GM18508 (cell line): ENCODE data around the gene DENND1B.
"Not testable (repeated sequence)": the region's sequence is repeated elsewhere in the genome, so short reads cannot be mapped to it uniquely, and the experiment has no call there.

ENCODE experiments used
- ATAC-seq: cut with Tn5 transposase; IDR thresholded peaks from one replicate; pipeline ENCODE4 v1.9.1; 2021; ENCODE audit warnings: moderate number of reproducible peaks; ENCODE audit not compliant: insufficient read depth, unreplicated experiment

The DENND1B gene

GRCh38 chr1:197577580-197577979, 197.7 kb downstream of the DENND1B start:
- no peak for ATAC-seq

DNA sequence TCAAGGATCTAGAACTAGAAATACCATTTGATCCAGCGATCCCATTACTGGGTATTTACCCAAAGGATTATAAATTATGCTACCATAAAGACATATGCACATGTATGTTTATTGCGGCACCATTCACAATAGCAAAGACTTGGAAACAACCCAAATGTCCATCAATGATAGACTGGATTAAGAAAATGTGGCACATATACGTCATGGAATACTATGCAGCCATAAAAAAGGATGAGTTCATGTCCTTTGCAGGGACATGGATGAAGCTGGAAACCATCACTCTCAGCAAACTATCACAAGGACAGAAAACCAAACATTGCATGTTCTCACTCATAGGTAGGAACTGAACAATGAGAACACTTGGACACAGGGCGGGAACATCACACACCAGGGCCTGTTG, 199.7 kb downstream of the DENND1B start:
- ATAC-seq, result not testable (repeated sequence)

- no peak for ATAC-seq
Measured at GRCh38 chr1:197572169-197572568, 203.1 kb downstream of the DENND1B start.

- ATAC-seq, result no peak
Measured at GRCh38 chr1:197567442-197567841, 207.8 kb downstream of the DENND1B start.

- no peak for ATAC-seq
Measured at GRCh38 chr1:197561041-197561440, 214.2 kb downstream of the DENND1B start.

DNA sequence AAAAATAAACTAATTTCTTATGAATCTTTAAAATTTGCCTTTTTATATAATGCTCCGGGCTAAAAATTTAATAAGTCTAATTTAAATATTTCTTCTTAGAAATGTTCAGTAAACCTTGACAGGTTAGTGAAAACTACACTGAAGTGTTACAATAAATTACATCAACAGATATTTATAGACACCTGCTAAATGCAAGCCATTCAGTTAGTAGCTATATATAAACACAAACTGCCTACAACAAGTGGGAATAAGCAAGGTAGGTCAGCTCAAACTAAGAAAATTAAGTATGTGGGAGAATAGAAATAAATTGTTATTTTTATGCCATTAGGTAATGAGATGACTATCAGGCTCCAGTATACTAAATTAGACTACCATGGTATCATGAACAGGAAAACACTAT, 215.6 kb downstream of the DENND1B start:
- no peak for ATAC-seq

- ATAC-seq, result no peak
Measured at GRCh38 chr1:197559244-197559643, 216.0 kb downstream of the DENND1B start.

- ATAC-seq, result no peak
Measured at GRCh38 chr1:197557302-197557701, 218.0 kb downstream of the DENND1B start.

- ATAC-seq, result no peak
Measured at GRCh38 chr1:197553281-197553680, 222.0 kb downstream of the DENND1B start.

DNA sequence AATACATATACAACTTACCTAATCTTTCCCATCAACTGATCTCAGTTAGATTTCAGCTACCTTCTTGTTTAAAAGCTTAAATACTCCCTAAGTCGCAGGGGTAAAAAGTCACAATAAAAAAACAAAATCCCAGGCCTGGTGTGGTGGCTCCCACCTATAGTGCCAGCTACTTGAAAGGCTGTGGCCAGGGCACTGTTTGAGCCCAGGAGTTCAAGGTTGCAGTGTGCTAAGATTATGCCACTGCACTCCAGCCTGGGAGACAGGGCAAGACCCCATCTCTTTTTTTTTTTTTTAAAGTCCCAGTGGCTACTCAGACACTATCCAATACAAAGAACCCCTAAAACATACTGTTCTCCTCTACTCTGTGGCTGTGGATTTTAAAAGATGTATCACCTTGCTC, 228.3 kb downstream of the DENND1B start:
- no peak for ATAC-seq

- ATAC-seq, result no peak
Measured at GRCh38 chr1:197544553-197544952, 230.7 kb downstream of the DENND1B start.

- no peak for ATAC-seq
Measured at GRCh38 chr1:197544130-197544529, 231.2 kb downstream of the DENND1B start.

DNA sequence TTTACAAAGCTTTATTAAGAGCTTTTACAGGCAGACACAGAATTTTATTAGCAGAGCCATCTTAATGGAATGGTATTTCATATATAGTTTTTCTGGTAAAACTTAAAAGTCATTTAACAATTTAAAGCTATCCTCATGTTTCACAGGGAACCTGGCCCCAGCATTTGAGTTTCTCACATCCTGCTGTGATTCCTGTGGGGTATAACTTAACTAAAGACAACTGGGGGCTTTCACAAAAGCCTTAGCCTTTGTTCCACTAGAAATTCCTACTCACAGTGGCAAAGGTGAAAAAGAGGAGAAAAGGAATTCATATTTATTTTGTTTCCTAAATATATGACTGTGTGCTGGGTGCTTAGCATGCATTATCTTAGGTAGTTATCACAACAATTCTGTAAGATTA, 233.9 kb downstream of the DENND1B start:
- ATAC-seq, result no peak

- no peak for ATAC-seq
Measured at GRCh38 chr1:197526736-197527371, 248.4 kb downstream of the DENND1B start.

DNA sequence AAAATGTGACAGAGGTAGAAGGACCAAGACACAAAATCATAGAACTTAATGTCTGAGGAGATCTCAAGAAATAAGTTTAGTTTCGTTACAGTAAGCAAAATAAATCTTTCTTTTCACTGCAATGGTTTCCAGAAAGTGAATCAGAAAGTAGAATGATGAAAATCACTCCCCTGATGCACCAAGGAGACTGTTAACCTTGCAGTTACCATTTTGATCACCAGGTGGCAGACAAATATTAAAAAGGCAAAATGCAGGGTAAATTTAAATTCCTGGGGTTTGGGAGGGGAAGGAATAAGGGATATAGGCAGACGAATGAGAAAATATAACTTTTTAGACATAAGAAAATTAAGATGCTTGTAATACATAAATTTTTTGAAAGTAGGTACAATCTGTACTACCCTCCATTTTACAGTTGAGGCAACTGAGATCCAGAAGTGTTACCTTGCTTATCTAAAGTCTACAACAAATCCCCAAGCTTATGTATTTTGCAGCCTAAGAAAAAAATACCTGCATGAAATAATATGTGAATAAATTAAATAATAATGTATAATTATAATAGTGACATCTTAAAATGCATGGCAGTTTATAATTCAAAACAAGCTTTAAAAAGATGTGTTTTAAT, 254.1 kb downstream of the DENND1B start:
- ATAC-seq, result no peak

DNA sequence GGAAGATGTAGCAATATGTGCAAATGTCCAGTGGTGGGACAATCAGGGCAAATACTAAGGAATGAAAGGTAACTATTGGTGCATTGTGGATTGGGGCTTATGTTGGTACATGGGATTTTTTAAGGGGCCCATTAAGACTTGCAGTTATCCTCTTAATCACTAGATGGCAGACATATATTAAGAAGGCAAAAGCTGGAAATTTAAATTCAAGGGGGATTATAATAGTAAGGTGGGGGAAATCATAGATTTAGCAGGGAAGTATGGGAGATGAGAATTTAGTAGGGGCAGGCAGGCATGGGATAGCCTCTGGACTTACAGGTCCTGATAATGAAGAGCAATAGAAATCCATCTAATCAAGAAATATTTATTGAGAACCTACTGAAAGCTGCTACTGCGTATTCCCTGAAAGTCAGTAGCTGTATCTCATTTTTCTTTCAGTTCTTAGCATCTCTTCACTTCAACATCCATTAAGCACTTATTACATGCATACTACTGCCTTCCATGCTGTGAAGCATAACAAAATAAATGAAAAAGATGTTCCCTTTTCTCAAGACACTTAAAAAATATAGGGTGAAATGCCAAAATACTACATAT, 255.4 kb downstream of the DENND1B start:
- no peak for ATAC-seq

DNA sequence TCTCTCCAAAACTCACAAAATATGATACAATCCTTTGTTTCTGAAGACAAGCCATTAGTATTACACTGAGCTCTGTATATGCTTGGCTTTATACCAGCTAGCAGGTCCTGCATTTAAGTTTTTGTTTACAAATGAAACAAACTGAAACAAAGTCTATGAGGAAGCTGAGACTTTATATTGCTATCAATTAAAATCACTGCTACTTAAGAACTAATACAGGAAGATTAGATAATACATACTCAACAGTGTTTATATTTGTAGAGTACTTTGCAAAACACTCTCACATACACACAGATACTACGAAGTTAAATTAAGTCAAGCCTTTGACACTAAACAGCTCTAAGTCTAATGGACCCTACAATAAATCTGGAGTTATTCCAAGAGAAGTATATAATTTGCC, 259.9 kb downstream of the DENND1B start:
- no peak for ATAC-seq

GRCh38 chr1:197510691-197511378, 264.4 kb downstream of the DENND1B start:
- ATAC-seq, result no peak

GRCh38 chr1:197496722-197497121, 278.6 kb downstream of the DENND1B start:
- no peak for ATAC-seq

DNA sequence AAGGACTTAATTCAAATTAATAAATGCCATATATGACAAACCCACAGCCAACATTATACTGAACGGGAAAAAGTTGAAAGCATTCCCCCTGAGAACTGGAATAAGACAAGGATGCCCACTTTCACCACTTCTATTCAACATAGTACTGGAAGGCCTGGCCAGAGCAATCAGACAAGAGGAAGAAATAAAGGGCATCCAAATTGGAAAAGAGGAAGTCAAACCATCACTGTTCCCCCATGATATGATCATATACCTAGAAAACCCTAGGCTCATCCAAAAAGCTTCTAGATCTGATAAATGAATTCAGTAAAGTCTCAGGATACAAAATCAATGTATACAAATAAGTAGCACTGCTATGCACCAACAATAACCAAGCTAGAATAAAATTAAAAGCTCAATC, 283.8 kb downstream of the DENND1B start:
- ATAC-seq, result not testable (repeated sequence)

DNA sequence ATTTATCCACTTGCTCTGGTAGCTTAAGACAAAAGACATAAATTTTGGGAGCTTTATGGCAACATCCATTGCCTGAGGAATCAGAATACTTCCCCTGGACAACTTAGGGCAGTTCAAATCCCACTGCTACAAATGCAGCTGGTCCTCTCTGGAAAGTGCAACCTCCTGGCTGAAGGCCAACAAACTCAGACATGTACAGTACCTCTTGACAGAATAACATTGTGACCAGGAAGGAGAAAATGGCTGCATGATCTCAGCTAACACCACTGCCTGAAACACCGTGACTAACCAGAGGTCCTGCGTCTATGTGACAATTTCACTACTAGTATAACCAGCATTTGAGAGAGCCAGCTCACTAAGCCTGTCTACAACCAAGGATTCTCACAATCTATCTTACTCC, 288.3 kb downstream of the DENND1B start:
- ATAC-seq, result no peak
